H4 (cell line): Measurements from ENCODE around the gene PLCB1. TPM values are rescaled to one million over a fixed set of nuclear protein-coding genes. Genes with fewer than 3 reads are reported as not detected.
"Not testable (repeated sequence)": the region's sequence is repeated elsewhere in the genome, so short reads cannot be mapped to it uniquely, and the experiment has no call there.

Source experiments
- DNase-seq: peaks from one replicate; pipeline ENCODE4 v3.0.0-alpha.2; 2015; ENCODE audit warnings: low spot score
- total RNA-seq: library from RNA; depleted of rRNA; stranded (reverse); fragments of >200 nt; shearing (Covaris generic); gene quantifications from 2 replicates; pipeline ENCODE4 v1.2.3, GENCODE V29; 2014

The PLCB1 gene
- total RNA-seq, 1 experiment from 2014 or later, result 9.0 TPM

DNA sequence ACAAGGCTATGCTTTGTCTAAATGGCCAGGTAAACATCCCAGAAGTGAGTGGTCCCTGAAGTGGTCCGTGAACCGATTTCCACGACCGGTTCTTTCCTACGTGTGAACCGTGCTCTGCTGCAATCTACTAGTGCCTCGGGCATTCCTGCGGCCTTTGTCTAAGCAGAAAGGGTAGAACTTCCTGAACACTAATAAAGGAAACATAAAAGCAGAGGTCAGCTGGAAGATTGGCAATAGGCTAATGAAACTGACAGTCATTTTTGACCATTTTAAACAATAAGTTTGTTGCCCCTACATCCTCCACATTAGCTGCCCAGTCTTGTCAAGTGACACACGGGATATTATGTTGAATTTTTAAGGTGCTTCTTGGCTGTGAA, 410.0 kb downstream of the PLCB1 start:
- no peak for DNase-seq

GRCh38 chr20:8545212-8545611, 413.1 kb downstream of the PLCB1 start:
- no peak for DNase-seq

- DNase-seq, result no peak
Measured at GRCh38 chr20:8547035-8547650, 415.1 kb downstream of the PLCB1 start.

DNA sequence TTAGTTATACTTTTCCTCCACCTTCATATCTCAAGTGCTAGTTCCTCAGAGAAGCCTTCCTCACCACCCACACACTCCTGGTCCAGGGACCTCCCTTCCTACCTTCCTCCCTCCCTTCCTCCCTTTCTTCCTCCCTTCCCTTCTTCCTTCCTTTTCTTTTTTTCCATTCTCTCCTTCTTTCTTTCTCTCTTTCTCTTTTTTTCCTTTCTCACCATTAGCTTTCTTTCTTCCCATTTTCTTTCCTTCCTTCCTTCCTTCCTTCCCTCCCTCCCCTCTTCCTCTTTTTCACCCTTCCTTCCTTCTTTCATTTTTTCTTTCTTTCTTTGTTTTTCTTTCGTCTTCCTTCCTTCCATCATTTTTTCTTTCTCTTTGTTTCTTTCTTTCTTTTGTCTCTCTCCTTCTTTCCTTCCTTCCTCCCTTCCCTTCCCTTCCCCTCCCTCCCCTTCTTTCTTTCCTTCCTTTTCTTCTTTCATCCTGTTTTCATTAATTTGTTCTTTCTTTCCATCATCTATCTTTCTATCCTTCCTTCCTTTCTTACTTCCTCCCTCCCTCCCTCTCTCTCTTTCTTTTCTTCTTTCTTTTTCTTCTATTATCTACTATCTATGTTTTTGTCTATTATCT, 416.0 kb downstream of the PLCB1 start:
- DNase-seq, result no peak

- no peak for DNase-seq
Measured at GRCh38 chr20:8549192-8549591, 417.1 kb downstream of the PLCB1 start.

DNA sequence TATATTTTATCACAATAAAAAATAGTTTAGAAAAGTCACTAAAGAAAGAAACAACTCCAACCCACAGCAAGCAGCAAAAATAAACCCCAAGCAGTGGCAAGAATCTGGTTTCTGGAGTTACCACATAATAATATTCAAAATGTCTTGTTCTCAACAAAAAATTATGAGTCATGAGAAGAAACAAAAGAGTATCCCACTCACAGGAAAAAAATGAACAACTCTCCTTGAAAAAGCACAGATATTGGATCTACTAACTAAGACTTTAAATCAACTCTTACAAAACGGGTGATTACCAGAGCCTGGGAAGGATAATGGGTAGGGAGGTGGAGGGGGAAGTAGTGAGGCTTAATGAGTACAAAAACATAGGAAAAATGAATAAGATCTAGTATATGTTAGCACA, 425.6 kb downstream of the PLCB1 start:
- DNase-seq, result no peak

DNA sequence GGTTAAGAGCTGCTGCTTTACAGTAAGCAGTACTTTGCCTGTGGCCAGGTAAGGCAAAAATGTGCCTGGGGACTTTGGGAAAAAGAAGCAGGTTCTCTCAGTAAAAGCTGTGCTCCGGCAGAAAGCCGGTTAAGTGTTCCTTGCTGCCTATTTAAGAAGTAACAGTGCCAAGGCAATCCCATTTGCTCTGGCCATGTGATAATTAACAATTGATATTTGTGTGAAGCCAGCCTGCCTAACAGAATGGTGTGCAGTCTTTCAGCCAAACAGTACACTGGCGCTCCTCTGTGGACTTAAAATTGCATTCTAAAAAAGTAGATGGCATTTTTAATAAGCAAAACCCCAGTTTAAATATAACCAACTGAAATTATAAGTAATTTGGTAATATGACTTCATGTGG, 430.3 kb downstream of the PLCB1 start:
- DNase-seq, result no peak

DNA sequence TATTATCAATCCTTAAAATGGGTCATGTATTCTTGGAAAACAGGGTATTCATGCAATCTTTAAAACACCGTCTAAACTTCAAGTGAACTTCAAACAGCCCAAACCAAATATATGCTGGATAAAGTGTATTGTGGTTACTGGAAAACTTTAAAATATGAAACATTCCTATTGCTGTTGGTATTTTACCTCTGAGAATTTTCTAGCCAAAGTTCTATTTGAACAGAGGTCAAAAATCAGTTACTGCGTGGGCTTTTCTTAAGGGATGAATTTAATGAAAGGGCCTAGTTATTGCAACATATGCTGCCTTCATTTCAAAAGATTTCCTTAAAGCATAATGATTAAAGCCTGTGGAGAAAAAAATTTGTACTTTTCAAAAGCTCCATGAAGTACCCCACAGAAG, 436.0 kb downstream of the PLCB1 start:
- no peak for DNase-seq

- no peak for DNase-seq
Measured at GRCh38 chr20:8569766-8570165, 437.7 kb downstream of the PLCB1 start.

GRCh38 chr20:8571611-8572010, 439.5 kb downstream of the PLCB1 start:
- no peak for DNase-seq

DNA sequence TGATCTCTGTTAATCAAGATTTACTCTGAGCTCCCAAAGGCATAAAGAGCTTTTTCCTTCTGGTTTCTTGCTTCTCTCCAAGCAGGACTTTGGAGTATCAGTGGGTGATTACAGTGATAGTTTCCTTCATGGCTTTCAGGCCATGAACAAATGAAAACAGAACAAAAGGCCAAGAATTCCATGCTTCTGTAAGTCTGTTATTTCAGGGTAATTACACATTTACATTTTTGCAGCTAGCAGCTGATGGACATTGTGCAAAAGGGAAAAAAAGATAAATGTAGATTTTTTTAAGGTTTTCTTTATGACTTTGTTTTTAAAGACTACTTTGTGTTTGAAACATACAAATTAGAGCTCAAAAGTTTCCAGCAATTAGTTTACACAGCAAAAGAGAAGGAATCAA, 441.6 kb downstream of the PLCB1 start:
- DNase-seq, result no peak

GRCh38 chr20:8575114-8575513, 443.0 kb downstream of the PLCB1 start:
- no peak for DNase-seq

- no peak for DNase-seq
Measured at GRCh38 chr20:8578161-8578865, 446.2 kb downstream of the PLCB1 start.

DNA sequence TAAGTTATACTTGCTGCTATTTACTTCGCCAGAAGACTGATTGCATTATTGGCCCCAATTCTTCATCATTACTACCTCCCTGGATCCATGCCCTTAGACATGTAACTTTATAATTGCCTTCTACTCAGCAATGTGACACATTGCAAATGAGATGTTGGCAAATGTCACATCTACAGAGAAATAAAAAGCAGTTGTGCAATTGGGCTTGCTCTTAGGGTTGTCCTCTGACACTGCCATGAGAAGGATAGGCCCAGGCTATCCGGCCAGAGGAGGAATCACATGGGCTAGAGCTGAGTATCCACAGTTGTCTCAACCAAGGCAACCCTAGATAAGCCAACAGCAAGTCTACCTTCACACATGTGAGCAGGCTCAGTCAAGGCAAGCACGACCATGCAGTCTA, 447.0 kb downstream of the PLCB1 start:
- DNase-seq, result no peak

DNA sequence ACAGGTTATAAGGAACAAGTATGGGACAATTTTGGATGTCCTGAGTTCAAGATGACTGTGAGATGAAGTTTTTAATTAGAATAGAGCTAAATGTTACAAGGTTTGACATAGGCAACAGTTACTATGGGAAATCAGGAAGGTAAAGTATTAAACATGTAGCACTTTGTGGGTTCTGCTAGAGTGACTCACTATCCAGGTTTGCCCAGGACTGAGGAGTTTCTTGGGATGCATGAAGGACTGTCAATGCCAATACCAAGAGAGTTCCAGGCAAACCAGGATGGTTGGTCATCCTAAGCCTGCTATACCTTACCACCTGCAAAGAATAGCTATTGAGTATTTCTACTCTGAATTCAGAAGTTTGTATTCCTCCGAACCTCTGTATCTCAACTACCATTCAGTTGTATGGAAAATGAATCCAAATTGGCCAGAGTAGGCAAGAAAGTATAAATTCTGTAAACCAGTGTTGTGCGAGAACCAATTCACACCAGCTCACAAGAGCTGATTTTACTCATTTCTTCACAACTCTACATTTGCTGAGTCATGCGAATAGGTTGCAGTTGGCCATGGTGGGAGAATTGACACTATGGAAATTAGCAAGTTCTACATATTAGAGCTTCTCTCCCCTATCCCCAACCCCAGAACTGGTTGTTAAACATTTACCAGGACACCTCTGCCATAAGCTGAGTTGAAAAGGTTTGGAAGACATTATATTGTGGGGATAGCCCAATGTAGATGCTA, 449.5 kb downstream of the PLCB1 start:
- no peak for DNase-seq

- no peak for DNase-seq
Measured at GRCh38 chr20:8583012-8583565, 451.0 kb downstream of the PLCB1 start.

DNA sequence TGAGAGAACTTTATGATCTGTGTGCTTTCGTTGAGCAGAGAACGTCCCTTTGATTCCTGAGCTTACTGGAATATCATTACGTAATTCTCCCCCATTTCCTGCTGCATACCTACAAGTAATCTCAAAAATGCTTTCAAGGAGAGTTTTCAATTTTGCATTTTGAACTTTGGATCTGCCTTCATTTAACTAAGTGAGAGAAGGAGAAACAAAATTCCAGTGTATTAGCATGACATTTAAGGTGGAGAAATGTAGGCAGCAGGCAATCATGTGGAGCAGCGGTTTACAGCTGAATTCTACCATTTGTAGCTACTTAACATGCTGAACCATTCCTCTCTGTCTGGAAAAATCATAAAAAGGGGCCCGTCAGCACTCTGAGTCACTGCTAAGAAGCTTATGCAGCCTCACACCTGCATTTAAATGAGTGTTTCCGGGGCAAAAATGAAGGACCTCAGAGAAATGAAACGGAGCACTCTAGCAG, 451.5 kb downstream of the PLCB1 start:
- no peak for DNase-seq

DNA sequence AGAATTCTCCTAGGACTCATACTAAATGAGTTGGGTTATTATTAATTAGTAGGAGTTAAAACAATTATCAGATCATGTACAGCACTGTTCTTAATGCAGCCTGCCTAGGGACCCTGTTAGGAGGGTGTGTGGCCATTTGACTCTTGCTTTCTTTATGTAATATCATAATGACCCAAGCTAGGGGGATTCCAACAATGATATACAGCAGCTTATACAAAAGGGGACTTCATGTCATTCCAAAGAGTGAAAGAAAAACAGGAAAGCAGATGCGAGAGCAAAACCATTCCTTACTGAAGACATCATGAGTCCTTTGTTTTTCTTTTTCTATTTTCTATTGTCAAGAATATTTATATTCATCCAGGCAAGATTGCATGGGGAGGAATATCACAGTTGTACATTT, 455.2 kb downstream of the PLCB1 start:
- no peak for DNase-seq

- no peak for DNase-seq
Measured at GRCh38 chr20:8587810-8588209, 455.7 kb downstream of the PLCB1 start.

DNA sequence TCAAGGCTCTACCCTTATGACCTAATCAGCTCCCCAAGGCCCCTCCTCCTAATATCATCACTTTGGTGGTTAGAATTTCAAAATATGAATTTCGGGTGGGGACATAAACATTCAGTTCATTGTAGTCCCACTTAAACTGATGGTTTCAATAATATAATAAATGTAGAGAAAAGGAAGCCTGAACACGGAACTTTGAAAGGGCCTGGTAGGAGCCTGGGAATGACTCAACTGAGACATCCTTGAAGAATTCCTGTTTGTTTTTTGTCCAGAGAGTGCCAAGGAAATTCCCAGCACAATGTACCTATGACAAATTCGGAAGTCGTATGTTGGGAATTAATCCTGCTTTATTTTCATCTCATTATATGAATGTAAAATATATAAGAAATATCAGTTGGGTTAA, 457.9 kb downstream of the PLCB1 start:
- no peak for DNase-seq

DNA sequence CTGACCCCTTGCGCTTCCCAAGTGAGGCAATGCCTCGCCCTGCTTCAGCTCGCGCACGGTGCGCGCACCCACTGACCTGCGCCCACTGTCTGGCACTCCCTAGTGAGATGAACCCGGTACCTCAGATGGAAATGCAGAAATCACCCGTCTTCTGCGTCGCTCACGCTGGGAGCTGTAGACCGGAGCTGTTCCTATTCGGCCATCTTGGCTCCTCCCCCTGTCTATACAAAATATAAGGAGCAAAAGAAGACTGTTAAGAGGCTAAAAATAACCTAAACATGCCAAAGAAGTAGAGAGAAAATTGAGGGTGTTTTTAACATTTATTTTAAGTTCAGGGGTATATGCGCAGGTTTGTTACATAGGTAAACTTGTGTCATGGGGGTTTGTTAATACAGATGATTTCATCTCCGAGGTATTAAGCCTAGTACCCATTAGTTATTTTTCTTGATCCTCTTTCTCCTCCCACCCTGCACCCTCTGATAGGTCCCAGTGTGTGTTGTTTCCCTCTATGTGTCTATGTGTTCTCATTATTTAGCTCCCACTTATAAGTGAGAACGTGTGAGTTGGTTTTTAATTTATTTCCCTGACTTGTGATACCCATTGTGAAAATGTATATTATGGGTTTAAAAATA, 469.0 kb downstream of the PLCB1 start:
- DNase-seq, result not testable (repeated sequence)

GRCh38 chr20:8601542-8601912, 469.5 kb downstream of the PLCB1 start:
- DNase-seq, result no peak
